ENCODE measurements around the gene ATP5F1E.
"Not testable (repeated sequence)": the region's sequence is repeated elsewhere in the genome, so short reads cannot be mapped to it uniquely, and the experiment has no call there.

The ATP5F1E gene

DNA sequence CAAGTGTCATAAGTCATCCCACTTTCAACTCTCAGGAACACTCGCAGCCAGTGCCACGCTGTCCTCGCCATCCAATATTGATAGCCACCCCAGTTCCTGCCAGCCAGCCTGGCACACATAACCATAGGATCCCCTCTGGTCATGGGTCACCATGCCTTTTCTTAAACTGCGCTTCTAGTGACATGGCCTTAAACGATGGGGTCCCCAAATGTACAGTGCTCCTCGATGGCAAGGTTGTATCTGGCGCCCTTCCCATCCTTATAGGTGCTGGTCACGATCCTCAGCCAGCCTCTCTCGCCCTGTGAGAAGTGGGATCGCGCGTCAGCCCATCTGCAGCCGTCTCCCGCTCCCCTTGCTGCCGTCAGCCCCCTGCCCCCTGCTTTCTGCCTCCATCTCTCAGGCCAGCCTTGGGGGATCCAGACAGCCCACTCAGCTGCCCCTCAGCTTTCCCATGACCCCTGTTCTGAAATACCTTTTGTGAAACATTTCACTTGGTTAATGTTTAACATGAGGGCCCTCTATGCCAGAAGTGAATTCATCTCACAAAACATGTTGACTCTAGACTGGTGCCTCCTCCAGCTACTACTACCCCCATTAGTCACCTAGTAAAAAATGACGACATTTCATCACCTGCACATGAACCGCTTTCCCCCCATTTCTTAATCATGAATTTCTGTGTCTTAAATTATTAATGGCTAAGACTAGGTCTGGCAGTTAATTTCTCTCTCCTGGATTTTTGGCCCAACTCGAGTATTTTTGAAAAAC lies 36.5 kb downstream of the ATP5F1E start:
- FAIRE-seq (no peak), DNase-seq (ENCODE audit: extremely low spot score, insufficient read length, low read depth) (no peak)

DNA sequence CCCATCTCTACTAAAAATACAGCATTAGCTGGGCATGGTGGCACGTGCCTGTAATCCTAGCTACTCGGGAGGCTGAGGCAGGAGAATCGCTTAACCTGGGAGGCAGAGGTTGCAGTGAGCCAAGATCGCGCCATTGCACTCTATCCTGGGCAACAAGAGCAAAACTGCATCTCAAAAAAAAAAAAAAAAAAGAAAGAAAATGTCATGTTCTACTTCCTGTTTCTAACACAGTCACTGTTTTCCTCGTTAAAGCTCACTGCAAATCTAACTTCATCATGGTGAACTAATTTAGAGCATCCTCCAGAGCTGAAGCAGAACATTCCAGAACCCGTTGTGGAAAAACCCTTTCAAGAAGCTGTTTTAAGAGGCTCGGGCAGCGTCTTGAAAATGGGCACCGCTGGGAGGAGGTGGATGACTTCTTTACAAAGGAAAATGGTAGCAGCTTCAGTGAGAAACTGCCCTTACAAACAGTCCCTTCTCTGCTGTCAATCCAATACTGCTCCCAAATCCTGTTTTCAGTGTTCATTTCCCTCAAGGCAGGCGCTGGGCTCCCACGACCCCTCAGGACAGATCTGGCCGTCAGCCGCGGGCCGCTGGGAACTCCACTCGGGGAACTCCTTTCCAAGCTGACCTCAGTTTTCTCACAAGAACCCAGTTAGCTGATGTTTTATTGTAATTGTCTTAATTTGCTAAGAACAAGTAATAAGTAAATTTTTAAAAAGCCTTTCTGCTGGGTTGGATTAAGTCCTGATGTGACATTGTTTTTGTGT lies 37.6 kb downstream of the ATP5F1E start:
- no peak for FAIRE-seq
- no peak for DNase-seq (ENCODE audit: extremely low spot score, insufficient read length, low read depth)

DNA sequence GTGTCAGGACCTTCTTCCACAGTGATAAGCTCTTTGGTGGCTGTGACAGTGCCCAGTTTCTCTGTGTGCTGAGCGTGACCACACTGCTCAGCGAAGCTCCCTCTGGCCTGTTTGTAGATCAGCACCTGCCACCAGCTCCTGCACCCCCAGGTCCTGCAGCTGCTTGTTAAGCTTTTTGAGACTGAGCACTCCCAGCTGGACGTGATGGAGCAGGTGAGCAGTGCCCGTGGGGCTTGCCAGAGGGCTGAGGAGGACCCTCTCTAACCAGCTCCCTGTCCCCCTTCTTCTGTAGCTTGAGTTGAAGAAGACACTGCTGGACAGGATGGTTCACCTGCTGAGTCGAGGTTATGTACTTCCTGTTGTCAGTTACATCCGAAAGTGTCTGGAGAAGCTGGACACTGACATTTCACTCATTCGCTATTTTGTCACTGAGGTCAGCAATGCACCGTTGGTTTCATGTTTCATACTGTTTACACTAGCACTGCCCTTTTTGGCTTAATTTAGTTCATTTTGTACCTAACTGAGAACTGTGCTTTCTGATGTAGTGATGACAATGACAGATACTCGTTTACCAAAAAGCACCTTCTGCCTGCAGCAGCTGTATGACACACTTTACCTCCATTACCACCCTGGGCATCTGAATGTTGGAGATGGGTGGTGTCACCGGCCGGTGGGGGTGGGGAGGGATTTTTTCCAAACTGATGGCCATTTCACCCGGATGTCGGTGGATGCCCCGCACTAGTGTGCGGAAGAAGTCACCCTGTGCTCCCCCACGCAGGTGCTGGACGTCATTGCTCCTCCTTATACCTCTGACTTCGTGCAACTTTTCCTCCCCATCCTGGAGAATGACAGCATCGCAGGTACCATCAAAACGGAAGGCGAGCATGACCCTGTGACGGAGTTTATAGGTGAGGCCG lies 38.5 kb downstream of the ATP5F1E start:
- DNase-seq (ENCODE audit: extremely low spot score, insufficient read length, low read depth): no peak
- peak; percentile 49 for FAIRE-seq

DNA sequence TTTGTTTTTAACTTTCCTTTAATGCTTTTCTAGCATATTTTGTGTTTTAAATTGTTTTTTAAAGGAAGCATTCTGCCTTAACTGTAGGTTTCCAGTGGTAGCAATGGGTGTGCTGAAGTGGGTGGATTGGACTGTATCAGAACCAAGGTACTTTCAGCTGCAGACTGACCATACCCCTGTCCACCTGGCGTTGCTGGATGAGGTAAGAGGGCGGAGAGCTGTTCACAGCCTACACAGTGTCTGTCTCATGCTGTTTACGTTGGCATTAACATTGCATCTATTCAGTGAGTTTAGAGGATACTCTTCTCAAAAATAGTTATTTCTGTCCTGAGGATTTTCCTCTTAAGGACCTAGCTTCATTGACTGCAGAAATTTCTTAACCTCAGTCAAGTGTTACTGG lies 39.2 kb downstream of the ATP5F1E start:
- no peak for FAIRE-seq

DNA sequence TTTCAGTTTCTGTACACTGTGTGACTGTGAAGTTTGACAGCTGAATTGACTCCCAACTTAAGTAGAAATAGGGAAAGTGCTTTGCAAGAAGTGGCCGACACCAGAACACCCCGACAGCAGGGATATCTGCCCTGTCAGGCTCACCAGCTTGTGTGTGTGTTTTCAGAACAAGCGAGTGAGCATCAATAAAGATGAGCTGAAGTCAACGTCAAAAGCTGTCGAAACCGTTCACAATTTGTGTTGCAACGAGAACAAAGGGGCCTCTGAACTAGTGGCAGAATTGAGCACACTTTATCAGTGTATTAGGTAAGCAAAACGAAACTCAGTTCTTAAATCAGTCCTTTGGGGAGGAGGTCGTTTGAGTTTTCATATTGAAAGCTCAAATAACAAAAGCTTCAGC lies 40.4 kb downstream of the ATP5F1E start:
- no peak for FAIRE-seq
- DNase-seq (ENCODE audit: extremely low spot score, insufficient read length, low read depth): no peak

More for the DNA sequence above, 39.2 kb downstream of the ATP5F1E start:
- DNase-seq (ENCODE audit: extremely low spot score, insufficient read length, low read depth): no peak

DNA sequence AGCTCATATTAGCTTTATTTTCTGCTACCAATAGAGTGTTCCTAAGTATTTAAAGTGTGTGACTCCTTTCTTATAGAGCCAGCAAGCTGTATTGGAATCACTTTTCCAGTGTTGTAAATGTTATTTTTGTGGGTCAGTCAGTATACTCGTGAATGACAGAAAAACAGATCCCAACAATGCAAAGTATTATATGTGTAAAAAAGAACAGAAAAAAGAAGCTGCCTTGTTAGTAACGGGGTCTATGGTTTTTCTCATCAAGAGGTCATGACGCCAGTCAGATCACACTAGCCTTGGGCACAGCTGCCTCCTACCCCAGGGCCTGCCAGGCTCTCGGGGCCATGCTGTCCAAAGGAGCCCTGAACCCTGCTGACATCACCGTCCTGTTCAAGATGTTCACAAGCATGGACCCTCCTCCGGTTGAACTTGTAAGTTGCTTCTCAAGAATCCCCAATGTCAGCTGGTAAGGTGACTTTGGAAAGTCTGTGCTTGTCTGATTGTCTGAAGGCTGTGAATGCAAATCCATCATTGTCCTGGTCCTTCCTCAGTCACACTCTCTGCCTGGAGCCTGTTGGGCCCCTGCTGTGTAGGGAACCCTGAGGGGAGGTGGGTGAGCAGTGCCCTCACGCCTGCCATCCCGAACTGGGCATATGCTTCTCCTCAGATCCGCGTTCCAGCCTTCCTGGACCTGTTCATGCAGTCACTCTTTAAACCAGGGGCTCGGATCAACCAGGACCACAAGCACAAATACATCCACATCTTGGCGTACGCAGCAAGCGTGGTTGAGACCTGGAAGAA lies 41.3 kb downstream of the ATP5F1E start:
- DNase-seq (ENCODE audit: extremely low spot score, insufficient read length, low read depth) (no peak), FAIRE-seq (no peak)

DNA sequence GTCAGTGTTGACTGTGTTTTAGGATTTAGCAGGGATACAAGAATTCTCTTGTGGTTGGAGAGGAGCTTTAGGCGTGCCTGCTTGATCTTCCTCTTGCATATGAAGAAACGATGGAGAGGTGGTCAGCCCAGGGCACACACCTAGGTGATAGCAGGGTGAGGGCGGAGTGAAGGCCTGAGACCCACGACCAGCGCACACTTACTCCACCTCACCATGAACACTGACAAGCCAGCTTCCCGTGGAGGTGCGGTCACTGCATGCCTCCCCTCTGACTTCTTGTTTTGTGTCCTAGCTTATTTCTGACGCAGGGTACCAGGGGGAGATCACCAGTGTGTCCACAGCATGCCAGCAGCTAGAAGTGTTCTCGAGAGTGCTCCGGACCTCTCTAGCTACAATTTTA lies 42.9 kb downstream of the ATP5F1E start:
- no peak for FAIRE-seq

DNA sequence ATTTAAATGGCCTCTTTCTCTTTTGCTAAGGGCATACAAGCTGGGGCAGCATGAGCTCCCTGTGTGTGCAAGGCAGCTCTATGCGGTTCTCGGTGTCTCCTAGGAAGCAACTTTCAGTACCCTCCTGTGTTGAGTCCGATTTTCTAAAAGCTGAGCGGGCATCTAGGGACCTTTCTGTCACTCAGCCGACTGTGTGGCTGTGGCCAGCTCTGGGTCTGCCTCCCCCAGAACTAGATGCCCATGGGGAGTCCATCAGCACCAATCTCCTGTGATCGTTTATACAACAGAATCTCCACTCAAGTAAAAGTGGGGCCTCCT lies 43.6 kb downstream of the ATP5F1E start:
- FAIRE-seq (no peak), DNase-seq (ENCODE audit: extremely low spot score, insufficient read length, low read depth) (no peak)

More for the DNA sequence above, 42.9 kb downstream of the ATP5F1E start:
- no peak for DNase-seq (ENCODE audit: extremely low spot score, insufficient read length, low read depth)

DNA sequence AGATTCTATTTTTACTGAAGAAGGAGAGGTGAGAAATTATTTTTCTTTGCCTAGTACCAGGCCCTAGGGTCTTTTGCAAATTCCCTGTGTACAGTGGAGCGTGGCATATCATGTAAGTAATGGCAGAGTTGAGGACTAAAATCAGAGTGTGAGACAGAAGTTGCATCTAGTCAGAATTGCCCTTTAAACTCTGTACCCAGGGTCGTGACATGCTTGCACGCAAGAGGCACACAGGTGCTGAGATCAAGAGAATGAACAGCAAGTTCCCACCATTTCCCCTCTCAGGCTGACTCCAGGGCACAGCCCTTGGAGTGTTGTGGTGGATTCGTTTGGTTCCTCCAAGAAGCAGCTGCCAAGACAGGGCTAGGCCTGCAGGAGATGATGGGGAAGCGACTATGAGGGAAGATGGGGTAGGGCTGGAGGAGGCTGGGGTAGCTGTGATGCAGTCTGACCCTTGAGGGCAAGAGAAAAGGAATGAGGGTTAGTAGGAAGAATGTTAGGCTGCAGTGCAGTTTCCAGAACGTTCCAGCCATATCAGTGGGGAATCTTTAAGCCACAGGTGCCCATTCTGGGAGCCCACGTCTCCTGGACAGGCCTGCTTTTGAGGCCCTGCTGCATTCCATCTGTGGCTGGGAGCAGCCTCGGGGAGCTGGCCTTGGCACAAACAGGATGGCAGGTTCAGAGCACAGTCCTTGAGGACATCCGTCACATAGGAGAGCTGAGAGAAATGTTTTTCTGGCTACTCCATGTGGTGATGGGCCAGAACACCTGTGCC lies 44.2 kb downstream of the ATP5F1E start:
- DNase-seq (ENCODE audit: extremely low spot score, insufficient read length, low read depth) (no peak), FAIRE-seq (no peak)

DNA sequence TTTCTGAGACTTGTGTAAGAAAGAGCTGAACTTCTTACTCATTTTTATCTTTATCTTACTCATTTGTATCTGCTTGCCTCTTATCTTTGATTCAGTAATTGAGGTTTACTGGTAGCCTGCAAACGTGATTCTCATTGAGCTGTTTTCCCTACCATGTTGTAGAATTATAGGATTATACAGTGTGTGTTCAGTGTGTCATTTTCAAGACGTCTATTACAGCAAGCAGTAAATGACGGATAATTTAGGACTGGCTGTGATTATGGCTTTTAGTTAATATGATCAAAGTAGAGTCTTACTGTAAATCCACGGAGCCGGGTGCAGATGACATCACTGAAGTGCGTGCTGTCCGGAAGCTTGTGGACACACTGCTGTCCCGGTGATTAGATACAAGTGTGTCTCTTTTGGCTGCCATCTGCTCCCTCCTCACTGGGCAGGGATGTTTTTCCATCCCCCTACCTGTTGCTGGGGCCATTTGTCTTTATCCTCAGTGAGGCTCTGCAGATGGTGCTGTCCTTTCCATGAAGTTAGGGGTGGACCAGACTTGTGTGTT lies 45.1 kb downstream of the ATP5F1E start:
- FAIRE-seq: no peak
- DNase-seq (ENCODE audit: extremely low spot score, insufficient read length, low read depth): no peak

DNA sequence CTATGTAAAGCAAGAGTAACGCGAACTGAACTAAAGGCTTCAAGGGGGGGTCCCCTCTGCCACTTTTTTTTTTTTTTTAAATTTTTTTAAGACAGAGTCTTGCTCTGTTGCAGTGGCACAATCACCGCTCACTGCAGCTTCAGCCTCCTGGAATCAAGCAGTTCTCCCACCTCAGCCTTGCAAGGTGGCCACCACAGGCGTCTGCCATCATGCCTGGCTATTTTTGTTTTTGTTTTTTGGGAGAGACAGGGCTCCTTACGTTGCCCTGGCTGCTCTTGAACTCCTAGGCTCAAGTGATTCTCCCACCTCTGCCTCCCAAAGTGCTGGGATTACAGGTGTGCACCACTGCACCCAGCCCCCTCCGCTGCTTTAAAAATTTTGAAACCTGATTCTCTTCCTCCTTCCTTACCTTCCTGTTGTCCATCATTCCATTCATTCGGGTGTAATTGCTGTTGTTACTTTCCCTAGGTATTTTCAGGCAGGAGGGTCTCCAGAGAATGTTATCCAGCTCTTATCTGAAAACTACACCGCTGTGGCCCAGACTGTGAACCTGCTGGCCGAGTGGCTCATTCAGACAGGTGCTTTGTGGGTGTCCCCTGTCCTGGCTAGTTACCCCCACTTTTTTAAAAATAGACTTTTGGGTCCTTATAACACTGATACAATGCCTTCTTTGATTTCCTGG lies 45.7 kb downstream of the ATP5F1E start:
- FAIRE-seq: no peak

DNA sequence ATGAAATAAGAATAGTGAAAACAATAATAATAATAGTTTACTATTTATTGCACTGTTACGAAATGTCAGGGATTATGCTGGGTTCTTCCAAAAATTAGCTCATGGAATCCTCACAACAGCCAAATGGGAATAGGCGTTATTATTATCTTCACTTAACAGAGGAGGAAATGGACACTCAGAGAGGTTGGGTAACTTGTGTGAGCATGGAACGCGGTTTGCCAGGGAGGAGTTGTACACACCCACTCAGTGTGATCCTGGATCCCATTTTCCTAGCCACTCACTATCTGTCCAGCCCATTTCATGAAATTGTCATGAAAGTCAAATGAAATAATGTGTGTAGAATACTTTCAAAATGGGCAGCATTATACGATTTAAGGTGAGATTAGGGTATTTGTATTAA lies 46.5 kb downstream of the ATP5F1E start:
- FAIRE-seq (no peak), DNase-seq (ENCODE audit: extremely low spot score, insufficient read length, low read depth) (no peak)

More for the DNA sequence above, 45.7 kb downstream of the ATP5F1E start:
- DNase-seq (ENCODE audit: extremely low spot score, insufficient read length, low read depth): no peak

DNA sequence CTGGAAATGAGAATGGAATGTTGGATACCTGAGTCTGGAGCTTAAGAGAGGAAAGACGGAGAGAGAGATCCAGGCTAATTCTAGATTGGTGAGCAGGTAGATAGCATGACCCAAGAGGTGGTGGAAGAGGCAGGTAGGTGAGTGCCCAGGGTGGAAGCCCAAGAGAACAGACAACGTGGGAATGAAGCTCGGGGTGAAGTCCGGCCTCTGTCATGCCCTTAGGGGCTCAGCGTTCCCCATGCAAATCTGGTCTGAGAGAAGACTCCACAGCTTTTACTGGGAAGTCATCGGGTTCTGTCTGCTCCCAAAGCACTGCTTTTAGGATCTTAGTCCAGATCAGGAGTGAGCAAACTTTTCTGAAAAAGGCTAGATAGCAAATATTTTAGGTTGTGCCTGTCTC lies 47.4 kb downstream of the ATP5F1E start:
- DNase-seq (ENCODE audit: extremely low spot score, insufficient read length, low read depth) (no peak), FAIRE-seq (no peak)

DNA sequence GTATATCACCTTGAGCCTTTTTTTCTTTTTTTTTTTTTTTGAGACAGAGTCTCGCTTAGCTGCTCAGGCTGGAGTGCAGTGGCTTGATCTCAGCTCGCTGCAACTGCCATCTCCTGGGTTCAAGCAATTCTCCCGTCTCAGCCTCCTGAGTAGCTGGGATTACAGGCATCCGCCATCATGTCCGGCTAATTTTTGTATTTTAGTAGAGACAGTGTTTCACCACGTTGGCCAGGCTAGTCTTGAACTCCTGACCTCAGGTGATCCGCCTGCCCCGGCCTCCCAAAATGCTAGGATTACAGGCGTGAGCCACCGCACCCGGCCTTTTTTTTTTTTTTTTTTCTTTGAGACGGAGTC lies 49.0 kb downstream of the ATP5F1E start:
- not testable (repeated sequence) for FAIRE-seq; DNase-seq (ENCODE audit: extremely low spot score, insufficient read length, low read depth)

DNA sequence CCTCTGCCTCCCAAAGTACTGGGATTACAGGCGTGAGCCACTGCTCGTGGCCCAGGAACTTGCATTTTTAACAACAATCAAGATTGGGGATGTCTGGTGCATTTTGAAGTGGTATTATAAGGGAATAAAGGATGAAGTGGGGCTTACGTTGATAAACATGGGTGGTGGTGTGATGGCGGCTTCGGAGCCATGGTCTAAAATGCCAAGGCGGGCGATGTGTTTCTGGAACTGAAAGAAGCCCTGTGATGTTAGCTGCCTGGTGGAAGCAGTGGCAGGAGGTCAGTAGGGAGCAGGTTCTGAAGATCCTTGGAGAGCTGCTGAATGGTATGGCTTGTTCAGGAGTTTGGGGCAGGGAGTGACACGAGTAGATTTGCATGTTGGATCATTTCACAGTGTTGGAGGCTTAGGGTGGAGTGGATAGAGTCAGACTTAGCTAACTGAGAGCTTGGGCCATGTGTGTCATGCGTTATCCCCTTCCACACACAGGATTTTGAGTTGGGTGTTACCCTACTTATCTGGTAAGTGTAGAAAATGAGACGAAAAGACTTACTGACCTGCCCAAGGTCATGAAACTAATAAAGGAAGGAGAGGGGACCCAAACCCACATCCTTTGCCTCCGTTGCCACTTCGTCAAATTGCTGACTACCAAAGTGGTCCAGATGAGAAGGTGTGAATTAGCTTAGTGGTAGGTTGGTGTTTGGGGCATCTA lies 49.6 kb downstream of the ATP5F1E start:
- DNase-seq (ENCODE audit: extremely low spot score, insufficient read length, low read depth): no peak
- no peak for FAIRE-seq

DNA sequence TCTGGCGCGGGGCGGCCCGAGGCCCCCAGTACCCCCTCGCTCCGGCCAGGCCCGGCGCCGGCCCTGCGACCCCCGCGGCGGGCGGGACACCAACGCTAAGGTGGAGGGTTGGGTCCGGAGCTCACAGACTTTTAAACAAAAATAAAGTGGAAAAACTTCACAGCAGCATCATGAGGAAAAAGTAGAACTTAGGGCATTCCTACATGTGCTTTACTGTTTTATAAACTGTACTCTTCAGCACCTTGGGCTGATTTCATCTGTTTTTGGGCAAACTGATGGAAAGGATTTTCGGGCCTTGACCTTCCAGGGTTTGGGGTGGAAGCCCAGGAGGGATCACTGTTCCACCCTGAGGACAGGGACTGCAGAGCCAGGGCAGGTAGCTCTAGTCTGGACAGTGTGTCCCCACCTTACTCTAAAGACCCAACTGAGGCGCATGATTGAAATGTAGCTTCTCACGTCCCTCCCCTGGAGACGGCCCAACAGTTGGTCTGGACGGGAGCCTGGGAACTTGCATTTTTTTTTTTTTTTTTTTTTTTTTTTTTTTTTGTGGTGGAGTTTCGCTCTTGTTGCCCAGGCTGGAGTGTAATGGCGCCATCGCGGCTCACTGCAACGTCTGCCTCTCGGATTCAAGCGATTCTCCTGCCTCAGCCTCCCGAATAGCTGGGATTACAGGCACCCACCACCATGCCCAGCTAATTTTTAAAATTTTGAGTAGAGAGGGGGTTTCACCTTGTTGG lies 50.3 kb downstream of the ATP5F1E start:
- no peak for FAIRE-seq
- no peak for DNase-seq (ENCODE audit: extremely low spot score, insufficient read length, low read depth)
